GM21528 (cell line): ENCODE measurements around the gene BBX.

Experiments used
- ATAC-seq: cut with Tn5 transposase; IDR thresholded peaks from one replicate; pipeline ENCODE4 v1.9.1; 2021; ENCODE audit warnings: mild to moderate bottlenecking, moderate library complexity; ENCODE audit not compliant: unreplicated experiment, low FRiP score

BBX gene

GRCh38 chr3:107729686-107730085 lies 206.9 kb downstream of the BBX start:
- ATAC-seq = no peak

- no peak for ATAC-seq
Observed at GRCh38 chr3:107734317-107734716, 211.6 kb downstream of the BBX start.

GRCh38 chr3:107737914-107738313 lies 215.2 kb downstream of the BBX start:
- ATAC-seq = no peak

GRCh38 chr3:107738486-107739183 lies 215.9 kb downstream of the BBX start:
- no peak for ATAC-seq

GRCh38 chr3:107739227-107739626 lies 216.5 kb downstream of the BBX start:
- no peak for ATAC-seq

- no peak for ATAC-seq
Observed at GRCh38 chr3:107740992-107741896, 218.5 kb downstream of the BBX start.

GRCh38 chr3:107745354-107745753 lies 222.6 kb downstream of the BBX start:
- ATAC-seq = no peak

GRCh38 chr3:107752202-107752990 lies 229.6 kb downstream of the BBX start:
- no peak for ATAC-seq

GRCh38 chr3:107753494-107753893 lies 230.7 kb downstream of the BBX start:
- ATAC-seq = no peak

- no peak for ATAC-seq
Observed at GRCh38 chr3:107753976-107754375, 231.2 kb downstream of the BBX start.

- ATAC-seq = no peak
Observed at GRCh38 chr3:107756649-107757048, 233.9 kb downstream of the BBX start.

- no peak for ATAC-seq
Observed at GRCh38 chr3:107757140-107757539, 234.4 kb downstream of the BBX start.

GRCh38 chr3:107760144-107760543 lies 237.4 kb downstream of the BBX start:
- no peak for ATAC-seq

- ATAC-seq = no peak
Observed at GRCh38 chr3:107761391-107761790, 238.6 kb downstream of the BBX start.

GRCh38 chr3:107765524-107765923 lies 242.8 kb downstream of the BBX start:
- ATAC-seq = no peak

GRCh38 chr3:107767897-107768605 lies 245.3 kb downstream of the BBX start:
- no peak for ATAC-seq

GRCh38 chr3:107769882-107770281 lies 247.1 kb downstream of the BBX start:
- ATAC-seq = no peak

- no peak for ATAC-seq
Observed at GRCh38 chr3:107772016-107772415, 249.3 kb downstream of the BBX start.

GRCh38 chr3:107775974-107776373 lies 253.2 kb downstream of the BBX start:
- no peak for ATAC-seq

- ATAC-seq = no peak
Observed at GRCh38 chr3:107781253-107781652, 258.5 kb downstream of the BBX start.
